K562 (cell line): ENCODE data around the gene STPG4.

Experiments
- ATF2 ChIP-seq: sonication (generic); formaldehyde crosslinking; IDR thresholded peaks from 2 replicates; pipeline ENCODE4 v1.8.1; 2022; ENCODE audit warnings: missing genetic modification reagents
- CHD1 ChIP-seq: fragments of 200-600 bp; sonication (generic); IDR thresholded peaks from one replicate; pipeline ENCODE4 v1.6.1; 2012; ENCODE audit warnings: mild to moderate bottlenecking, moderate library complexity, low read length, inconsistent platforms
- MAX ChIP-seq: sonication (generic); formaldehyde crosslinking; IDR thresholded peaks from 2 replicates; pipeline ENCODE4 v1.9.0; 2022; ENCODE audit warnings: mild to moderate bottlenecking, missing genetic modification reagents
- MXI1 ChIP-seq: IDR thresholded peaks from 2 replicates; pipeline ENCODE4 v1.6.1; 2011; ENCODE audit warnings: low read depth, mild to moderate bottlenecking, improper control_type of control experiment, low read length
- PBX2 ChIP-seq, 2 experiments: IDR thresholded peaks in 1 of 2; conservative IDR thresholded peaks in 1 of 2; 2 replicates each; pipeline ENCODE4 v1.6.1; 2016; ENCODE audit warnings: low read depth in 2 of 2, mild to moderate bottlenecking in 1 of 2, missing compliant biosample characterization in 1 of 2, missing genetic modification characterization in 1 of 2, moderate library complexity in 1 of 2
- POLR2A ChIP-seq: fragments of 450-650 bp; conservative IDR thresholded peaks from 2 replicates; pipeline ENCODE4 v1.6.1; 2016
- ZBTB33 ChIP-seq: sonication (generic); formaldehyde crosslinking; IDR thresholded peaks from 2 replicates; pipeline ENCODE4 v1.8.1; 2023; ENCODE audit warnings: mild to moderate bottlenecking, missing genetic modification reagents
- ZNF224 ChIP-seq: sonication (generic); formaldehyde crosslinking; IDR thresholded peaks from 2 replicates; pipeline ENCODE4 v1.8.0; 2022; ENCODE audit warnings: mild to moderate bottlenecking, missing genetic modification reagents
- ZNF274 ChIP-seq: IDR thresholded peaks from 2 replicates; pipeline ENCODE4 v1.6.1; 2011; ENCODE audit warnings: low read depth, mild to moderate bottlenecking, low read length, moderate library complexity, borderline replicate concordance

- TF ChIP-seq ZNF224 (CRISPR knock-in tag) (no peak), ATF2 (CRISPR knock-in tag) (no peak), MXI1 (no peak), CHD1 (no peak), ZNF274 (no peak), MAX (CRISPR knock-in tag) (no peak), POLR2A (no peak), PBX2 (CRISPR knock-in tag; IDR thresholded peaks at IDR 0.05; ENCODE audit: low read depth) (no peak), PBX2 (tag; conservative IDR thresholded peaks at IDR 0.05; ENCODE audit: low read depth) (no peak), ZBTB33 (no peak)
Observed at GRCh38 chr2:47091118-47091517, 64.0 kb downstream of the STPG4 start.
